Nephron progenitor cell (in vitro differentiated cells): ENCODE measurements around the gene MOCOS.
A peak's percentile ranks its signal among the peaks of the same experiment; 100 is the strongest.

ENCODE experiments used
- DNase-seq: peaks from one replicate; pipeline ENCODE4 v3.0.0; 2021
- H3K27ac Mint-ChIP-seq: 2 replicates; pipeline ENCODE4 v1.8.0; 2021; ENCODE audit warnings: mild to moderate bottlenecking, moderate library complexity, mixed read lengths
- H3K27me3 Mint-ChIP-seq: 2 replicates; pipeline ENCODE4 v1.8.0; 2021; ENCODE audit warnings: mild to moderate bottlenecking, low read depth, mixed read lengths; ENCODE audit not compliant: poor library complexity
- H3K36me3 Mint-ChIP-seq: 2 replicates; pipeline ENCODE4 v1.8.0; 2021; ENCODE audit warnings: low read depth, mixed read lengths
- H3K4me1 Mint-ChIP-seq: 2 replicates; pipeline ENCODE4 v1.8.0; 2021; ENCODE audit warnings: mixed read lengths
- H3K4me3 Mint-ChIP-seq: 2 replicates; pipeline ENCODE4 v1.8.0; 2021; ENCODE audit warnings: mild to moderate bottlenecking, moderate library complexity, mixed read lengths
- H3K9me3 Mint-ChIP-seq: 2 replicates; pipeline ENCODE4 v1.8.0; 2021; ENCODE audit warnings: mild to moderate bottlenecking, moderate library complexity, mixed read lengths
- TF ChIP-seq, protein P1 (sequence below): fragments of 200-600 bp; sonication (generic); IDR thresholded peaks from 2 replicates; pipeline ENCODE4 v1.5.0; 2021; ENCODE audit warnings: antibody characterized with exemption

Gene MOCOS

DNA sequence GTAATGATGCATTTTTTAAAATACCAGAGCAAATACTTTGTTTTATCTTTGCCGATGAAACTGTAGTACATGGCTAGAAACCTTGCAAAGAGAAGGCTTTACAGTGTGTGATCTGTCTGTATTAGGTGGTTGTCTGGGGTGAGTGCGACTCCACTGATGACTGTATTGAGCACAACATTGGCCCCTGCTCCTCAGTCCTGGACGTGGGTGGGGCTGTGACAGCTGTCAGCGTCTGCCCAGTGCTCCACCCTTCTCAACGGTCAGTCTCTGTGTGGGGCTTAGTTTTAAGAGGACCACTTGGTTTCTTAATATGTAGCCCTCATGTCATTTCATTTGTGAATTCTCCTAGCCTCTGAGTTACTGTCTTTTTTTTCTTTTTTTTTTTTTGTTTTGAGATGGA lies 17.4 kb upstream of the MOCOS start:
- Mint-ChIP-seq H3K36me3 (peaks cover 57% of the 10 kb centered on the region), H3K27me3 (no peaks in the 10 kb centered on the region), H3K4me1 (no peaks in the 10 kb centered on the region), H3K27ac (no peak overlapping the region), H3K9me3 (no peaks in the 10 kb centered on the region), H3K4me3 (no peak overlapping the region)
- DNase-seq: no peak
- TF ChIP-seq, protein P1, sequence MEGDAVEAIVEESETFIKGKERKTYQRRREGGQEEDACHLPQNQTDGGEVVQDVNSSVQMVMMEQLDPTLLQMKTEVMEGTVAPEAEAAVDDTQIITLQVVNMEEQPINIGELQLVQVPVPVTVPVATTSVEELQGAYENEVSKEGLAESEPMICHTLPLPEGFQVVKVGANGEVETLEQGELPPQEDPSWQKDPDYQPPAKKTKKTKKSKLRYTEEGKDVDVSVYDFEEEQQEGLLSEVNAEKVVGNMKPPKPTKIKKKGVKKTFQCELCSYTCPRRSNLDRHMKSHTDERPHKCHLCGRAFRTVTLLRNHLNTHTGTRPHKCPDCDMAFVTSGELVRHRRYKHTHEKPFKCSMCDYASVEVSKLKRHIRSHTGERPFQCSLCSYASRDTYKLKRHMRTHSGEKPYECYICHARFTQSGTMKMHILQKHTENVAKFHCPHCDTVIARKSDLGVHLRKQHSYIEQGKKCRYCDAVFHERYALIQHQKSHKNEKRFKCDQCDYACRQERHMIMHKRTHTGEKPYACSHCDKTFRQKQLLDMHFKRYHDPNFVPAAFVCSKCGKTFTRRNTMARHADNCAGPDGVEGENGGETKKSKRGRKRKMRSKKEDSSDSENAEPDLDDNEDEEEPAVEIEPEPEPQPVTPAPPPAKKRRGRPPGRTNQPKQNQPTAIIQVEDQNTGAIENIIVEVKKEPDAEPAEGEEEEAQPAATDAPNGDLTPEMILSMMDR: no peak

DNA sequence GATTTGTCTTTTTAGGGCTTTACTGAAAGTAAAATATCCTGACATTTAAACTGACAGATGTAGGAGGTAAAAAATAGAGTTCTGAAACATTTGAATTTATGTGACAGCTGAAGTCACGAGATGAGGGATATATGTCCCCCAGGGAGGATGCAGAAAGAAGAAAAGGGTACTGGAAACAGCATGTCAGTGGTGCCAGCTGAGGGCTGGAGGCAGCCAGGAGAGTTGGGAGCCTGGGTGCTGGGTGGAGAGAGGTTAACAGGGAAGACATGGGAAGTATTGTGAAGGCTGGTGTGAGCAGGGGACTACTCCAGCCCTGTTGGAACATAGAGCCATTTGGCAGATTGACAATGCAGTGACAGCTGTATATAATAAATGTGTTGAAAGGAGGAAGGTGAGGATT lies 11.8 kb upstream of the MOCOS start:
- H3K4me3 Mint-ChIP-seq: no peak overlapping the region
- H3K4me1 Mint-ChIP-seq: no peaks in the 10 kb centered on the region
- TF ChIP-seq, protein P1: no peak
- H3K27ac Mint-ChIP-seq: no peak overlapping the region
- peaks cover 28% of the 10 kb centered on the region for H3K36me3 Mint-ChIP-seq
- H3K27me3 Mint-ChIP-seq: no peaks in the 10 kb centered on the region
- no peaks in the 10 kb centered on the region for H3K9me3 Mint-ChIP-seq
- no peak for DNase-seq

DNA sequence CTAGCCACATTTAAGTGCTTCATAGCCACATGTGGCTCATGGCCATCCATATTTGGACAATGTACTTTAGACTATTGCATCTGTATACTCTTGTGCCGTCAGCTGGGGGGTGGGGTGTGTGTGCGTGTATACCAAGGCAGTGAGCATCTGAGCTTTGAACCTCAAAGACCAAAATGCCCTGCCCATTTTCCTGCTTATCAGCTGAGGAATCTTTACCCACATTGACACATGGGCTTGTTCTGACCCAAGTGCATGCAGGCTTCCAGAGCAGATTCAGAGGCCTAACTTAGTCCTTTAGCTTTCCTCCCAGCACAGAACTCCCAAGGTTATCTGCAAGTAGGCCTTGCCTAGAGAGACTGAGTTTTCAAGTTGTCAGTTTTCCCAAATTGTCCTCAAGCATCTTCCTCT lies 11.1 kb upstream of the MOCOS start:
- Mint-ChIP-seq H3K4me1 (no peaks in the 10 kb centered on the region), H3K36me3 (peaks cover 22% of the 10 kb centered on the region), H3K9me3 (no peaks in the 10 kb centered on the region), H3K27me3 (no peaks in the 10 kb centered on the region), H3K4me3 (no peak overlapping the region), H3K27ac (no peak overlapping the region)
- DNase-seq: no peak
- TF ChIP-seq, protein P1: no peak

DNA sequence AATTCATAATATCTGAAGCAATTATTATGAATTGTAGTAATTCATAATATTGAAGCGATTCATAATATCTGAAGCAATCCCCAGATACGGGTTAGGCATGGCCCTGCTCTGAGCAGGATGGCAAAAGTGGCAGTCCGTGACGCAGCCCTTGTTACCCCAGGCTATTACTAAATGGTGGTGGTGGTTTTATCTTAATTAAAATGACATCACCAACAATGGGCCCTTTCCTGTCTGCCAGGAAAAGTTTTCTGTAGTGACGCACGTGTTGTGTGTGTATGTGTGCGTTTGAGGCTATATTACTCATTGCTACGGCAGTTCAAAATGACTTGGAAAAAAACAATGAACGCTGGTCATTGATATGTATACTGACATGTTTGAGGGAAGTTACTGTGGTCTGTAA lies 10.6 kb upstream of the MOCOS start:
- Mint-ChIP-seq H3K27me3 (no peaks in the 10 kb centered on the region), H3K4me3 (no peak overlapping the region), H3K27ac (no peak overlapping the region), H3K9me3 (no peaks in the 10 kb centered on the region), H3K4me1 (no peaks in the 10 kb centered on the region), H3K36me3 (peaks cover 22% of the 10 kb centered on the region)
- TF ChIP-seq, protein P1: no peak
- no peak for DNase-seq

DNA sequence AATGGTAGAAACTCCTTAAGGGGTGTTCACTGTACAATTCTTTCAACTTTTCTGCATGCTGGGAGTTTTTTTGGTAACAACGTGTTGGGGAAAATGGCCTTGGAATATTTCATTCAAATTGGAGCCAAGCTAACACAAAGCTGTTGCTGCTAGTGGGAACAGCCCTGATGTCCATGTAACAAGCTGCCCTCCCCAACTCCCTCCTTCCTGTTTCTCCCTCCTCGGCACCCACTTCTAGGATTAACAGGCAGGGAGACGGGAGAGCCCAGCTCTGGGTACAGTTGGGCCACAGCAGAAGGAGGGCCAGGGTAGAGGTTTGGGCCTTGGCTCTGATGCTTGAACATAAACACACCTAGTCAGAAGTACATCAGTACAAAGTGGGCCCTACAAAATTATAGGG lies 9.4 kb upstream of the MOCOS start:
- TF ChIP-seq, protein P1: no peak
- no peaks in the 10 kb centered on the region for H3K27me3 Mint-ChIP-seq
- no peak overlapping the region for H3K4me3 Mint-ChIP-seq
- H3K9me3 Mint-ChIP-seq: no peaks in the 10 kb centered on the region
- no peaks in the 10 kb centered on the region for H3K4me1 Mint-ChIP-seq
- peak overlapping the region; percentile 8 for H3K27ac Mint-ChIP-seq
- no peak for DNase-seq
- peaks cover 22% of the 10 kb centered on the region for H3K36me3 Mint-ChIP-seq

DNA sequence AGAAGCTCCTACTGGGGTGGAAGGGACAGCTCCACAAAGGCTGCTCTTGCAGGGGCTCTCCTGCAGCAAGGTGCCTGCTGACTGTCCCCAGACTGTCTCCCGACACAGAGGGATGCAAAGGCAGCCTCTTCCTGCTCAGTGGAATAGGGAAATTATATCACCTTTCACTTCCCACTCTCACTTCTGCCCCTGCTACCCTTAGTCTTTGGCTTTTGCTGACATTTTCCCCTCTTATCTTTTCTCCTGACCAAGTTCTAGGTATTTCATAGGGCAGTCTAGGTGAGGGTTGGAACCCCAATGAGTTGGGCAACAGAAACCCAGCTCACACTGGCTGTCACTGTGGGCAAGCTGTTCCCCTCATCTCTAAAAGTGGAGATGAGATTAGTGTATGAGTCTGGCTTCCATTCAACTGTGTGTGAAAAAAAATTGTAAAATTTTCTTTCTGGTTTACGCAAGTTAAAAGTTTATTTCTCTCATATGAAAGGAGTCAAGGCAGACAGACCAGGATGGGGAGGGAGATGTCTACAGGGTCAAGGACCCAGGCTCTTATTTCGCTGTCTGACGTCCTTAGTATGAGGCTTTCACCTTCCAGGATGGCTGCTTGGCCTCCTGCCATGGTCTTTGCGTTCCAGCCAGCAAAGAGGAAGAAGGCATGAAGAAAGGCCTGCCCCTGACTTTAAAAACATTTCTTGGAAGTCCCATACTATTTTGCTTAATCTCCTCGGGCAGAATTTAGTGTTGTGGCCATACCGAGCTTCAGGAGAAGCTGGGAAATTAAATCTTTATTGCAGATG lies 7.5 kb upstream of the MOCOS start:
- Mint-ChIP-seq H3K4me1 (no peaks in the 10 kb centered on the region), H3K36me3 (peaks cover 22% of the 10 kb centered on the region), H3K27me3 (peaks cover 11% of the 10 kb centered on the region), H3K27ac (peak overlapping the region; percentile 44), H3K4me3 (no peak overlapping the region), H3K9me3 (no peaks in the 10 kb centered on the region)
- DNase-seq: no peak
- TF ChIP-seq, protein P1: no peak
